Activated effector memory CD4-positive, alpha-beta T cell treated with Interleukin-2 at 50 U/mL for 16 hours (primary cell): ENCODE measurements around the gene MALRD1.

Experiments
- DNase-seq: peaks from one replicate; pipeline ENCODE4 v3.0.0-alpha.2; 2020

Gene MALRD1

DNA sequence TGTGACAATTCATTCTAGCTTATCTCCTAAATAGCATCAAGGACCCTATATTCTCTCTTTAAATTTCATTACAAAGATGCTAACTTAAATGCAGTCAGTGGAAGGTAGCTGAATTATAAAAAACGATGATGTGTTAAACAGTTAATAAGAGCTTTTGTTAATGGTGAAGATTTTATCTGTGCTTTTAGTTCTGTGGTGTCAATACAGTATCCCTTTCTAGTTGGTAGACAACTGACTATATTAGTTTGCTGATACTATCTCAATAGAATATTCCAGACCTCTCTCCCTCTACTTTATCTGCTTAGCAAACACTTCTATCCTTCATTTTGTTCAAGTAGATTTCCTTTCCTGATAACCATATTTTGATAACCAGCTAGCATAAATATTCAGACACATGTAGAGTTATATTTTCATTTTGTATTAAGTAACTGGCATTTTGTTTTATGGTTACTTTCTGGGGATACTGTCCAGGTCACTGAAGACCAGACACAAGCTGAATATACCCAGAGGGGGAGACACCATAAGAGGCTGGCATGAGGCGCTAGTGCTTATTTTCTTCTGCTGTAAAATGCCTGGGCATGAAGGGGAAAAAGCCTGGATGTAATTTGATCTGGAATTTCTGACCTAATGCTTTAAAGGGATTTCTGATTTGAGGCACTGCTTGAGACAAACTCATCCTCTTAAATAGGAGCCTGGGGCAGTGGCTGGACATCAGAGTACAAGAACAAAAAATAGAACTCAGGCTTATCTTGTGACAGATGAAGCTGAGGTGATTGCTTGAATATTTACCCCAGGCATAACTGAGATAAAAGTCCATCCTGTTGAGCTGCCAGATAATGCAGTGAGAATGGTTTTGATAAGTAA, 197.5 kb downstream of the MALRD1 start:
- no peak for DNase-seq

GRCh38 chr10:19247843-19248242, 199.2 kb downstream of the MALRD1 start:
- DNase-seq, result no peak

DNA sequence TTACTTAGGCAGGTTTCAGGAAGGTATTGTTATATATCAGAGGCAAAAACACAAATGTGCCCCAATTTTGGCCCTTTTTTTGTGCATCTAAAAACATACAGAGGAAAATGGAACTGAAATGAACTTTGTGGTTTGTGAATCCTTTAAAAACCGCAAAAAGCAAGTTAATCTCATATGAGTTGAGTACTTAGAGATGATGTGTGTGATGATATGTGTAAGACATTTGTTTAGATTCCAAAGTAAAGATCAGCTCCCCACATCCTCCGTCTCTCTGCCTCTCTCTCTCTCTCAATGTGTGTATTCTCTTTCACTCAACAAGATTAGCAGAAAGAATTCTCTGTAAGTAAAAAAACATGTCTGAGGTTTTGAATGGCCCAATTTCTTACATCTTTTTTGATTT, 201.9 kb downstream of the MALRD1 start:
- no peak for DNase-seq

DNA sequence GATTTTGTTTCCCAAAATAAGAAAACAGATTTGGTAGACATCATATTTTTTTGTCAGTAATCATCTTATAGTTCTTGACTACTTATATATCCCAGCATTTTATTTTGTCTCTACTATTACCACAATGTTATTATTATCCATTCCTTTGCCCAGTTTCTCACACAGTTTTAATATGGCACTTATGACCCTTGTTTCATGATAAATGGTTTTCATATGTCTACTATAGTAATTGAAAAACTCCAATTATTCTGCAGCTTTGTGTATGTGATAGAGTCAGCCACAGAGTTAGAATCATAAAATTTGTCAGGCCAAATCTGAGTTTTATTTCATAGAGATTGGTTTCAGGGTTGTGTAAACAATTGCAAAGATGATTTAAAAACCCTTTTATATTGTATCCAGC, 203.9 kb downstream of the MALRD1 start:
- no peak for DNase-seq

GRCh38 chr10:19256331-19256730, 207.7 kb downstream of the MALRD1 start:
- DNase-seq, result no peak

DNA sequence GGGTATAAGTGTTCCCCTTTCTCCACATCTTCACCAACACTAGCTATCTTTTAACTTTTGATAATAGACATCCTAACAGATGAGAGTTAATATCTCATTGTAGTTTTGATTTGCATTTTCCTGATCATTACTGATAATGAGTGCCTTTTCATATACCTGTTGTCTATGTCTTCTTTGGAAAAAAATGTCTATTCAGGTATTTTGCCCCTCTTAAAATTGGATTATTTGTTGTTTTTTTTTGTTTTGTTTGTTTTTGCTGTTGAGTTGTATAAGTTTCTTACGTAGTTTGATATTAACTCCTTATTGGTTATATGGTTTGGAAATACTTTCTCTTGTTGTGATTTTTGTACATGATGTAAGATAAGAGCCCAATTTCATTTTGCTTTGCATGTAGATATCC, 214.7 kb downstream of the MALRD1 start:
- no peak for DNase-seq

GRCh38 chr10:19283285-19283684, 234.7 kb downstream of the MALRD1 start:
- DNase-seq, result no peak

DNA sequence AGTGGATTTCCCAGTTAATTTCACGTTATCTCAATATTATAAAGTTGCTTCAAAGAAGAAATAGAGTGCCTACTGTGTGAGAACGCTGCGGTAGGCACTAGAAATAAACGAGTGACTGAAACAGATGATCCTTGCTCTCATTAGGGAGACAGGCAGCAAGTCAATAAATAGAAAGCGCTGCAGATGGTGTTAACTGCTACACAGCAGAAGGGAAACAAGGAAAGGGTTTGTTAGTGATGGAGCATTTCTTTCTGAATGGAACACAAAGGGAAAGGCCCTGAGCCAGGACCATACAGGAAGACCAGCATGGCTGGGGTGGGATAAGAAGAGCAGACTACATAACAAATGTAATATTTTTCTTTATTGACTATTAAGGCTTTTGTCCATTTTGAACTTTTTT, 235.2 kb downstream of the MALRD1 start:
- no peak for DNase-seq

DNA sequence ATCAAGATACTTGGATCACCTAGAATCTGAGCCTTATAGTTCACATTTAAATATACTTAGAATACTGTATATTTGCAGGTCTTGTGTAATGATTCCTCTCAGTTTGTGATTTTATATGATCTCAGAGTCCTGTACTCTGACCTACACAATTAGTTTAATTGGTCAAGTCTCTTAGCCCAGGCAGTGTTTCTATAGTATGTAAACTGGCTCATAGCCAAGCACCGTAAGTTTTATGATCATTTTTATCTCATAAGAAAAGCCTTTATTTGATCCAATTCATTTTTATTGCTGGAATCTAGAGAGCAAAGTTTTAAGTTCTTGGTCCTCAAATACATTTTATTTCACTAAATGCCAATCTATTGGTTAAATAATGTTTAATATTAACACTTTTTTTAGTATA, 242.2 kb downstream of the MALRD1 start:
- no peak for DNase-seq

- DNase-seq, result no peak
These were observed 245.6 kb downstream of the MALRD1 start for GRCh38 chr10:19294233-19294632.

- DNase-seq, result no peak
These were observed 251.0 kb downstream of the MALRD1 start for GRCh38 chr10:19299645-19300044.

DNA sequence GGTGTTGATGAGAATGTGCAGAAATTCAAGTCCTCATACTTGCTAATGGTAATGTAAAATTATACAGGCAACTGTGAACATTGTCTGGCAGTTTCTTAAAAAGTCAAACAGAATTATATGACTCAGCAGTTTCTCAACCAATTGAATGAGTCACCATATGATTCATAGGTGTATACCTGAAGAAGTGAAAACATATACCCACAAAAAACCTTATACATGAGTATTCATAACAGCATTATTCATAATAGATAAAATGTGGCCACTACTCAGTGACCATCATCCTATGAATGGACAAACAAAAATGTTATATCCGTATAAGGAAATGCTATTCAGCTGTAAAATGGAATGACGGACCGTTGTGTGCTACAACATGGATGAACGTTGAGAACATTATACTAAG, 253.5 kb downstream of the MALRD1 start:
- DNase-seq, result no peak

- DNase-seq, result no peak
These were observed 261.5 kb downstream of the MALRD1 start for GRCh38 chr10:19310066-19310465.

DNA sequence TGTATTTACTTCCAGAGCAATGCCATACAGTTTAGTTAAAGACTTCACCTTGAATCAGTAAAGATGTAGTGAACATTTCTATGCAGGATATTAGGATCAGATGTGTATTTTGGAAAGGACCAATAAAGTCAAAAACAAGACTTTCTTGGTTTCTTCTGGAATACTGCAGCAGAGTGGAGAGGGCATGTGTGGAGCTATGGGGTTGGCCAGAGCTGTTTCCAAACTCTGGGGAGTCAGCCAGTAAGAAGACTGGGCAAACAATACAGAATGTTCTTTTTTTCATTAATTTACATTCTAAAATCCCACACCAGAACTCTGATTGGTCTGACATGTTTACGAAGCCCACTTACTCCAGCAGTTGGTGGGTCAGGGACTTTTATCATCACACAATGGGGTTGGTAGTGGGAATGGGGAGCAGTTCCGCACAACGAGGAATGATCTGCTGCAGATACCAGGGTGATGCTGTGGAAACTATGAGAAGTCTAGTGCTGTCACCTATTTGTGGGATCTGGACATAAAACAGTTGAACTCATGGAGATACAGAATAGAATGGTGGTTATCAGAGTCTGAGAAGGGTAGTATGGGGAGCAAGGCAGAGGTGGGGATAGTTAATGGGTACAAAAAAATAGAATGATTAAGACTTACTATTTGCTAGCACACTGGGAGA, 267.7 kb downstream of the MALRD1 start:
- no peak for DNase-seq

- DNase-seq, result no peak
These were observed 269.4 kb downstream of the MALRD1 start for GRCh38 chr10:19317952-19318351.

DNA sequence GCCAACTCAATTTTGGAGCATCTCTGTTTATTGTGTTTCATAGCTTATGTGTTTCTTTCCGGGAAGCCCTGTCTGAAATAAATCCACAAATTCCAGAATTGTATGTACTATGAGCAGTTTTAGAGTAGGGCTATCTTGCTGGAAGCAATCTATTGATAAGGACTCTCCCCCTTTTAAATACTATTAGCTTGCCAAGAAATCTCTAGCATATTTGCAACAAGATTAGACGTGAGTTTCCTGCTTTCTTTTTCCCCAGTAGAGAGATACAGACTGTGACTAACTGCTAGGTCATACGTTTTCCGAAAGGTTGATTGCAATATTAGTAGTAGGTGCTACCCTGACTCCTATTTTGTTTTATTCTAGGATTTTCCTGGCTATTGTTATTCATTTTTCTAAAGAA, 277.0 kb downstream of the MALRD1 start:
- DNase-seq, result no peak

GRCh38 chr10:19328582-19328981, 280.0 kb downstream of the MALRD1 start:
- no peak for DNase-seq

DNA sequence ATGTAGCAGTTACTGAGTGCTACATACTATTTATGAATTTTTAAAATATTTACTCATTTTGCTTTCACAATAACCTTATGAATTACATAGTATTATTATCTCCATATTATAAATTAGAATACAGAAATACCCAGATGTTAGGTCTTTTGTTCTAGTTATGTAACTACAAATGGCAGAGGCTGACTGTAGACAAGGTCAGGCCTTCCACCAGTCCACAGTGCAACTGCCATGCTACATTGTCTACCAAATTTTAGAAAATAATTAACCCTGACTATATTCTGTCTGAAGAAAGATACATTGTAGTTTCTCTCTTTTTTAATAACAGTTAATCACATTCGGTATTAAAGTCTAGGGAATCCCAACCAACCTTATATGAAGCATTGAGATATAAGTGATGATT, 280.9 kb downstream of the MALRD1 start:
- no peak for DNase-seq

DNA sequence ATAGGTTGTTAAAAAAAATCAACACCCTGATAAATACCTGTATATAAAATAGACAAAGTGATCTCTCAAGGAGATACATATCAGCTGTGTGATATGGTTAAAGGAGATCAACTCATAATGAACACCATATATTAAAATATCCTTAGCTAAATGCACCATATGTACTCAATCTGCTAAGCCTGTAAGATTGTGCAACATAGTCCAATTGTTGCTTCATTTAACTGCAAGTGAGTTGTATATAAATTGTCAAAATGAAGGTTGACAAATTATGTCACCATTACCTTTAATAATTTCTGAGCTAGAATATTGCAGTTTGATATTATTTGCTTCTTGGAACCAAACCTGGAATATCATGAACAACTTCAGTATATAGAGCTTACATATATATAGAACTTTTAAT, 283.7 kb downstream of the MALRD1 start:
- DNase-seq, result no peak

- no peak for DNase-seq
These were observed 285.0 kb downstream of the MALRD1 start for GRCh38 chr10:19333631-19334030.

- DNase-seq, result no peak
These were observed 299.0 kb downstream of the MALRD1 start for GRCh38 chr10:19347621-19348020.

GRCh38 chr10:19367176-19367575, 318.6 kb downstream of the MALRD1 start:
- DNase-seq, result no peak

GRCh38 chr10:19373988-19374387, 325.4 kb downstream of the MALRD1 start:
- DNase-seq, result no peak

- DNase-seq, result no peak
These were observed 337.3 kb downstream of the MALRD1 start for GRCh38 chr10:19385846-19386450.
